Measurements from ENCODE around the gene ACTG2.
"Not testable (repeated sequence)": the region's sequence is repeated elsewhere in the genome, so short reads cannot be mapped to it uniquely, and the experiment has no call there.

Gene ACTG2

DNA sequence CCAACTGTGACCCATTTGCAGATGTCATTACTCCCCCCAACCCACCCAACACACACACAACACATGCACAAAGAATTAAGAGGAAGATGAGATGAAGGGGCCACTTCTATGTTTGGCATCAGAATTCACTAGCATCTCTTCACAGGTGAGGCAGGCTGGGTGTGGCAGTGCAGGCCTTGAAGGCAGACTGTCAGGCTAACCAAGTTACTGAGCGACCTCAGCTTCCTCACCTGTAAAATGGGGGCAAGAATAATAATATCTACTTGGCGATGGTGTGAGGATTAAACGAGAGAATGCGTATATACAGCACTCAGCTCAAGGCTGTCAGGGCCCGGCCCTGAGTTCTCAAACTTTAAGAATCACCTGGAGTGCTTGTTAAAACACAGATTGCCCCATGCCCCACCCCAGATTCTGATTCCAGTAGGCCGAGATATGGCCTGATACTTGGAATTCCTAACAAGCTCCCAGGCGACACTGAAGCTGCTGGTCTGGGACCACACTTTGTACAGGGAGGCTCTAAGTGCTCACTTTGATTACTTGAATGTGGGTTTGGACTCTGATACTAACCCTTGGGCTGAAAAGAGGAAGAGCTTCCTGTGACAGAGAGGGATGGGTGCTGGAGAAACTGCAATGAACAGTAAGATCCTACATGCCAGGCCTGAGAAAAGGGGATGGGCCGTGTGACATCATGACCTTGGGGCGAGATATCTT lies 1.1 kb downstream of the ACTG2 start:
- no peak for DNase-seq

- no peak for DNase-seq
Measured at GRCh38 chr2:73894475-73894850, 1.7 kb downstream of the ACTG2 start.

DNA sequence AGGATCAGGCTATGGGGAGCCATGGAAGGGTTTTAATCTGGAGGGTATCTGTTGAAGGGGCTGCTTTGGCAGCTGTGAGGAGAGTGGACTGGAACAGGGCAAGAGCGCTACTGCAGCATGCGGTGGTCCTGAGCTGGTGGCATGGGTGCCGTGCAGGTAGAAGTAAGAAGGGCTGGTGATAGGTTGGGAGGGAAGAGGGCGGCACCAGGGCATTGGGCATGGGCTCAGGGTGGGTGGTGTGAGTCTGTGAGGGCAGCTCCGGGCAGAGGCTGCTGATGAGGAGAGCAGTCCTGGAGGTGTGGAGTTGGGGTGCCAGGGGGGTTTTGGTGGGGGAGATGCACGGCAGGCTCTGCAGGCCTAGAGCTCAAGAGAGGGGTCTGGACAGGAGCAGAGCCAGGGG lies 2.1 kb downstream of the ACTG2 start:
- no peak for DNase-seq

- no peak for DNase-seq
Measured at GRCh38 chr2:73895473-73895872, 2.7 kb downstream of the ACTG2 start.

DNA sequence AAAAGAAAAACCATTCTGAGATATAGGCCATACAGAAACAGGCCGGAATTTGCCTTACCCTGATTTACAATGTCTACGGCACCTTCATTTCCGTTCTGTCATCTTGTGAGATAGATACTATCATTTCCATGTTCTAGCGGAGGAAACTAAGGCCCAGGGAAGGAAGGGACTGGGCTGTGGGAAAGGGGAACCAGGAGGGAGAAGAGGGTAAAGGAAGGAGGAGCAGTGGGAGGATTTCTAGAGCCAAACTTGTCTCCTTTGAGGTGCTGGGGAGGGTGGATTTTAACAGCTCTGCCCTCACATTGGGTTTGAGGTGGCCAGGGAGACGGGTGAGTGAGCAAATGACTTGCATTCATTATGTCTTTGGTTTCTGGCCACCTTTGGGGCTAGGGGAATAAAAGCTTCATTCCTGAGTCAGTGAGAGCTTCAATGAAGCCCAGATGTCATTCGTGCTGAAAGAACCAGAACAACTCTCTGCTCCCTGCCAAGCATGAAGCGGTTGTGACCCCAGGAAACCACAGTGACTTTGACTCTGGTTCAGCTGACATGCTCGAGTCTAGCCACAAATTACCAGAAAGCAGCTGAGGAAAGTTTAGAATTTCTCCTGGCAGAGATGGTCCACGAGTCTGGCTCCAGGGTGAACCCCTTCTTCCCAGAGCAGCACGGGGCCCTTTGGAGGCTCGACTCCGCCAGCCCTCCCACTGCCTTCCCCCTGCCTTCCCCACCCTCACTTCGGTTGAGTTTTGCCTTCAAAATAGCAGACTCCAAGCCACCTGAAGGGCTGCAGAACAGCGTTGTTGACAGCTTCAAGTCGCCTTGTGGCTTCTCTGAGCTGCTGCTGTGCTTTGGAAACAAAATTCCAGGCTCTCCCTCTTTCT lies 3.8 kb downstream of the ACTG2 start:
- DNase-seq = no peak

DNA sequence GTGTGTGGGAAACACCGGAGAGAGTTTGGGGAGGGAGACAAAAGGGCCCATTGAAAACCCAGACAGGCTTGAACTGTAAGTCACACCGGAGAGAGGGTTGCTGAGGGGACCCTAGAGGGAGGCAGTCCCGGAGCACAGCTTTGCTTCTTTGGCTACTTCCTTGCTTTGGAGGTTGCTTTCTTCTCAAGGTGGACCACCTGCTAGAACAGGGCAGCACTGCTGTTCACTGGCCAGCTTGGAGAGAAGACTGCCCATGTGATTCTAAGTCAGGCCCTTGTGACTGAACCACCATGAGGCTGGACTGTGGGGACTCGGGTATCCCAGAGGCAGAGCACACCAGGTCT lies 4.4 kb downstream of the ACTG2 start:
- DNase-seq = no peak

GRCh38 chr2:73897934-73898333 lies 5.1 kb downstream of the ACTG2 start:
- DNase-seq = no peak

- DNase-seq = no peak
Measured at GRCh38 chr2:73899801-73900336, 7.1 kb downstream of the ACTG2 start.

DNA sequence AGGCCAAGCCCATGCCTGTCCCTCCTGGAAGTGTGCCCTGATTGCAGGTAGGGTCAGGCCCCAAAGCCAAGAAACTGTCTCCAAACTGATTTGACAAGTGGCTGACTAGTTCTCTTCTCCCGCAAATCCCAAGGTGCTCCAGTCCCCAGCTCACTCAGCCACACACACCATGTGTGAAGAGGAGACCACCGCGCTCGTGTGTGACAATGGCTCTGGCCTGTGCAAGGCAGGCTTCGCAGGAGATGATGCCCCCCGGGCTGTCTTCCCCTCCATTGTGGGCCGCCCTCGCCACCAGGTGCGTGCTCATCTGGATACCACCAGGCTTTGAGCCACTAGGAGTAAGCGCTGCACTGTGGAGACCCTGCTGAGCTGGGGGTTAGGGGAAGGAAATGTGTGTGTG lies 8.3 kb downstream of the ACTG2 start:
- DNase-seq = no peak

DNA sequence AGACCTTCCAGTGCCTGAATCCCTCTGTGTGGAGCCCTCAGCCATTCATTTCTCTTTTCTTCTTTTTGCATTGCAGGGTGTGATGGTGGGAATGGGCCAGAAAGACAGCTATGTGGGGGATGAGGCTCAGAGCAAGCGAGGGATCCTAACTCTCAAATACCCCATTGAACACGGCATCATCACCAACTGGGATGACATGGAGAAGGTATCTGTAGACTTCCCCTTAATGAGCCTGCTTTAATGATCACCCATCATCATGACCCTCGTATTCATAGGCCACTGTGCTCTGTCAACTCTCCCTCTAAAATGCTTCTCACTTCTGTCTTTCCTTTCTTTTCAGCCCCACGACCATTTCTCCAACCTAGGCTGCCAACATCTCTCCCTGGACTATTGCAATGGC lies 9.5 kb downstream of the ACTG2 start:
- no peak for DNase-seq

- no peak for DNase-seq
Measured at GRCh38 chr2:73903313-73903712, 10.5 kb downstream of the ACTG2 start.

DNA sequence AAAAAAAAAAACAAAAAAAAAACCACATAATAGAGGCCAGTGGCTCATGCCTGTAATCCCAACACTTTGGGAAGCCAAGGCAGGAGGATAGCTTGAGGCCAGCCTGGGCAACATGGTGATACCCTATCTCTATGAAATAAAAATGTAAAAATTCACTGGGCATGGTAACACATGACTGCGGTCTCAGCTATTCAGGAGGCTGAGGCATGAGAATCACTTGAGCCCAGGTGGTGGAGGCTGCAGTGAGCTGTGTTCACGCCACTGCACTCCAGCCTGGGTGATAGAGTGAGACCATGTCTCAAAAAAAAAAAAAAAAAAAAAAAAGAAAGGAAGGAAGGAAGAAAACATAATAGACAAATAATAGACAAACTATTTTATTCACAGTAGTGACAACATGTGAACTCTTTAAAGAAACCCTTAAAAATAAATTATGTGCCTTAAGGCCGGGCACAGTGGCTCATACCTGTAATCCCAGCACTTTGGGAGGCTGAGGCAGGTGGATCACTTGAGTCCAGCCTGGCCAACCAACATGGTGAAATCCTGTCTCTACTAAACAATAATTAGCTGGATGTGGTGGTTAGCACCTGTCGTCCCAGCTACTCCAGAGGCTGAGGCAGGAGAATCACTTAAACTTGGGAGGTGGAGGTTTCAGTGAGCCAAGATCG lies 11.3 kb downstream of the ACTG2 start:
- not testable (repeated sequence) for DNase-seq

DNA sequence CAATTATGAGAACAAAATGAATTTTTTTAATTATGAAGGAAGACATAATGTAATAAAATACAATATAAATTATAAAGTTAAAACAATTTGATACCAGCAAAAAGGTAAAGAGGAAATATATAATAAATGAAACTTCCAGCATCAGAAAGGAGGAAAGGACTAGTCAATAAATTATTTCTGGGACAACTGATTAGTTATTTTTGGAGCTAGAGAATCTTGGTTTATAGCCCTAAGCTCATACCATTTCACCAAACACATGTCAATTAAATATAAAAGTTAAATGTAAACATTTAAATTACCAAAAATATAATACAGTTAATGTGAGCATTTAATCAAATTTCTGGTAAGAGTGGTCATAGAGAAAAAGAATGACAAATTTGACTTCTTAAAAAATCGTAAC lies 12.1 kb downstream of the ACTG2 start:
- DNase-seq = no peak

DNA sequence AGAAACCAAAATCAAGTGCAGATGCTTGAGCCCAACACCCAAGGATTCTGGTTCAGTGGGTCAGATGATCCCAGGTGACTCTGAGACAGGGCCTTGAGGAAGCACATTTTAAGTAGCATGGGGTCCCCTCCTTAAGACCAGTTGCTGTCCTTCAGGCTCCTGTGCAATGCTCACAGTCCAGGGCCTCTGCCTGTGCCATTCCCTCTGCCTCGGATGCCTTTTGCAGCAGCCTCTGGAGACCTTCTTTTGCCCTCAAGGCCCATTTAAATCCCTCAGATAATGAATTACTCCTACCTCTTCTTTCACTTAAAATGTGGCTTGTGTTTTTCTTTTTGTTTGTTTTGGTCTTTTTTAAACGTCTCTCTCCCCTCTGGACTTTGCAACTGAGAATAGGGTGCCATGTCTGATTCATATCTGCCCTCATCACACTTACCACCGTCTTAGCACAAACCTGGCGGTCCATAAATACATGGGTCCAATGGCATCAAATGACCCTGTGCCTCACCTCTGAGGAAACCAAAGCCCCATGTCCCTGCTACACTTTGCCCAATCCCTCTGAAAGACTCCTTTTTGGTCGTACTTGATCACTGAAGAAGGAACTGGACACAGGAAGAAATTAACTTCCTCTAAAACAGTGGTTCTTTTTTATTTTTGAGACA lies 14.2 kb downstream of the ACTG2 start:
- no peak for DNase-seq

DNA sequence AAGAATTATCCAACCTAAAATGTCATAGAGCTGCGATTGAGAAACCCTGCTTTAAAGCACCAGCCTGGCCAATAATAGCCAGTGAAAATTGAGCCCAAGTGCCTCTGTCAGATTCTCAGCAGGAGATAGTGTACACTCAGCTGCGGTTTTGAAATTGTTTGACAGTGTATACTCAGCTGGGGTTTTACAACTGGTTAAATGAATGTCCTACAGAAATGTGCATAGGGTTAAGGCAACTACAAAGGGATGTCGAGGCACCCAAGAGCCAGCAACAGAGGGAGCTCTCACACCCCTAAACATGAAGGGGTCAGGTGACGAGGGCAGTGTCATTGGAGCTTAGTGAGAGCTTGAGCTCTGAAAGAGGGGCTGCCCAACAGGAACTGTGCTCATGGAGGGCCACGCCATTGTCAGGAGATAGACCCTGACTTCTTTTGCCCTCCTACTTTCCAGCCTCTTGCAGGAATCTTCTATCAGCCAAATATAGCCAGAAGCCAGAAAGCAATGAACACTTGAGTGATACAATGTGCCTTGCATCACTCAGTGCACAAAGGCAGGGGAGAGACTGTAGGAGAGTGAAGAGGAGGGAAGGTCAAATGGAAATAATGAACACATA lies 15.1 kb downstream of the ACTG2 start:
- DNase-seq = no peak

GRCh38 chr2:73908689-73909652 lies 16.2 kb downstream of the ACTG2 start:
- DNase-seq = no peak

DNA sequence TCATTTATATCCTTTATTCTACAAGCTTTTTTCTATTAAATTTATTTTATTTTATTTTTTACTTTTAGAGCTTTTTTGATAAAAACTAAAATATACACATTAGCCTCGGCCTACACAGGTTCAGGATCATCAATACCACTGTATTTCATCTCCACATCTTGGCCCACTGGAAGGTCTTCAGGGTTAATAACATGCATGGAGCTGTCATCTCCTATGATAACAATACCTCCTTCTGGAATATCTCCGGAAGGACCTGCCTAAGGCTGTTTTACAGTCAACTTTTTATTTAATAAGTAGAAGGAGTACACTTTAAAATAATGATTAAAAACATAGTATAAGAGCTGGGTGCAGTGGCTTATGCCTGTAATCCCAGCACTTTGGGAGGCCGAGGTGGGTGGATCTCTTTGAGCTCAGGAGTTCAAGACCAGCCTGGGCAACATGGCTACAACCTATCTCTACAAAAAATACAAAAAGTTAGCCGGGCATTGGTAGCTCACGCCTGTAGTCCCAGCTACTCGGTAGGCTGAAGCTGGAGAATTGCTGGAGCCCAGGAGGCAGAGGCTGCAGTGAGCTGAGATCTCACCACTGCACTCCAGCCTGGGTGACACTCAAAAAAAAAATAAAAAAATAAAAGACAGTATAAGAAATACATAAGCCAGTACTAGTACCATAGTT lies 18.2 kb downstream of the ACTG2 start:
- DNase-seq = no peak

GRCh38 chr2:73911548-73912208 lies 18.9 kb downstream of the ACTG2 start:
- no peak for DNase-seq

DNA sequence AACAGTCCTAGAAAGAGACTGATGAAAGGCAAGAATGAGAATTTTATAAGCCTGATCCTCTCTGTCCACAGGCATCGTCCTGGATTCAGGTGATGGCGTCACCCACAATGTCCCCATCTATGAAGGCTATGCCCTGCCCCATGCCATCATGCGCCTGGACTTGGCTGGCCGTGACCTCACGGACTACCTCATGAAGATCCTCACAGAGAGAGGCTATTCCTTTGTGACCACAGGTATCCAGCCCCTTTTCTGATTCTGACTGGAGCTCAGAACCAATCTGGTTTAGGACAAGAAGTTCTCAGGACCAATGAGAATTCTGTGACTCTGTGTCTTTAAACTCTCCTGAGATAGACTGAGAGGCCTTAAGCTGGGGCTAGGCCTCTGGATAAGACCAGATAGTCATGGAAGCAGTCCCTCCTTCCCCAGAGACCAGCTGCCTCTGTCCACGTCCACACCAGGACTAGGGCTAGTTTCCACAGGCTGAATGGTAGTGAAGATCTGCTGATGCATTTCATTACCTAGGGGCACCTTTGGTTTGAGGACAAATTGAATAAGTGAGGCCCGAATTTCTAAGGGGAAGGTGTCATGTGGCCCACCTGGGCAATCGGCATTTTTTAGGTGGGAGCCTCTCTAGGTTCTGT lies 20.7 kb downstream of the ACTG2 start:
- DNase-seq = no peak

GRCh38 chr2:73914667-73915066 lies 21.9 kb downstream of the ACTG2 start:
- no peak for DNase-seq
